Amygdala (tissue), 56 donors: Measurements from ENCODE around the gene ACY1.

Experiments
- DNase-seq, 56 donors: peaks; one replicate each; lab custom pipeline; 2025; lab: John Stamatoyannopoulos, UW

ACY1 gene

GRCh38 chr3:51961602-51962569 is 21.4 kb upstream of the ACY1 start:
- no peak for DNase-seq

DNA sequence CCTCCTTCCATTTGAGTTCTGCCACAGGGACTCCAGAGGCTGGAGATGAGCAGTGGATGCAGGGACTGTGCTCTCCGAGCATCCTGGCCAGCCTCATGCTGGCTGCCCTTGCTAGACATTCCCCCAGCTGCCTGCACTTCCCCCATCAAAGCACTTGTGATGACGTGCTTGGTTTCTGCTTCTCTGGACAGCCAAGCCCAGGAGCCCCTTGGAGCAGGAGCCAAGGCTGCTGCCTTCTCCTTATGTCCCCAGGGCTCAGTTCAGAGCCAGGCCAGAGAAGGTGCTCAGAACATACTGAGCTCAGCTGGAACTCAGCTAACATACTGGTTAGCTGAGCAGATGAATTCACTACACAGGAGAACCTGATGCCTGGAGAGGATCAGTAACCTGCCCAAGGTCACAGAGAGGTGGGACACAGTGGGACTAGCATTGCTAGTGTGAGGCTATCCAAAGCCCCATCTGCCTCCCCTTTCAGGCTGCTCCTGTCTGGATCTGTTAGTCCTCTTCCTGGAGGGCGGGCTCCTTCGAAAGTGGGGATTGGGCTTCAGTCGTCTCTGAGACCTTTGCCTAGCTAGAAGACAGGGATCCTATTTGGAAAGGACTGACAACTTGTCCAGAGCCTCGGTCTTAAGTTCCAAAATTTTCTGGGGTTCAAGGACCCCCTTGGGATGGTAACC is 20.3 kb upstream of the ACY1 start:
- DNase-seq = peak in 13 of 56 donors; percentile 11 to 62 (median 31)

DNA sequence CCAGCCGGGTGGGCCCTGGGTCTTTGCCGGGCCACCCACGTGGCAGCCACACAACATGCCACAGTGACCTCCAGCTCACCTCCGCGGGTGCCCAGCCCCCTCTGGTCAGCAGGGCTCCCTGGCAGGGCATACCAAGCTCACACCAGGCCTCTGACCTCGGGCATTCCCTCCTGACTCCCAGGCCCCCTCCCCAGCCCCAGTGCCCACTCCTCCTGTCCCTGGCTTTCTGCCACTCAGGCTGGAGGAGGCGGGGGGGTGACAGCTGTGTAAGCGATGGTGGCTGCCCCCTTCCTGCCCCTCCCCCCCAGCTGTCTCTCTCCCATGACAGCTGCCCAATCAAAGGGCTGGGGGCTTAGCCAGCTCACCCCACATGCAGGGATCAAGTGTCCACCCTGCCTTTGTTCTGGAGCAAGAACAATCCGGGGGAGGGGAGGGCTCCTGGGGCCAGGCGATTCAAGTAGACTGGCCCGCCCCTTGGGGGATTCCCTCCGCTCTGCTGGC is 19.3 kb upstream of the ACY1 start:
- DNase-seq = peak in 38 of 56 donors; percentile 12 to 85 (median 52)

- DNase-seq = no peak
These were observed 18.8 kb upstream of the ACY1 start for GRCh38 chr3:51964521-51964920.

DNA sequence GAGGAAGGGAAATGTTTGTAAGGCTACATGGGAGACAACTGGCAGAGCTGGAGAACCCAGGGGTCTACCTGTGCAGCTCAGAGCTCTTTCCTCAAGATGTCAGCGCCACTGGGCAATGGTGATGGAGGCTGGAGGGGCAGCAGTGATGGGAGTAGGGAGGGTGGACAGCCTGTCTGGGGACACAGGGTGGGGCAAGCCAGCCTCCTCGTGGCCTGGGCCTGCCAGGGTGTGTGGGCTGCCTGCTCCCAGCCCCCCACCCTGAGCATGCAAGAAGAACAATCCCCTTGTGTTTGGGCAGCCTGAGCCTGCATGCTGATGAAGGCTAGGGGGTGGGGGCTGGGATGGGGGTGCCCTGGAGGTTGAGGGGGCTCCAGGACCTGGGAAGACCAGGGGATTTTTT is 17.3 kb upstream of the ACY1 start:
- peak in 51 of 56 donors; percentile 20 to 92 (median 72) for DNase-seq

GRCh38 chr3:51966486-51966885 is 16.8 kb upstream of the ACY1 start:
- peak in 11 of 56 donors; percentile 31 to 70 (median 54) for DNase-seq

- peak in 3 of 56 donors; percentile 48 to 57 (median 52) for DNase-seq
These were observed 16.4 kb upstream of the ACY1 start for GRCh38 chr3:51966922-51967383.

GRCh38 chr3:51967384-51968169 is 15.8 kb upstream of the ACY1 start, which contains the start of gene PCBP4:
Gene PCBP4 (minus strand): TSS chr3:51967454. CDS start chr3:51961240, 6,214 bp downstream.
- peak in 54 of 56 donors; percentile 24 to 89 (median 72) for DNase-seq

GRCh38 chr3:51968170-51968775 is 15.1 kb upstream of the ACY1 start:
- DNase-seq = peak in 8 of 56 donors; percentile 26 to 48 (median 40)

- no peak for DNase-seq
These were observed 14.3 kb upstream of the ACY1 start for GRCh38 chr3:51968883-51969678.

DNA sequence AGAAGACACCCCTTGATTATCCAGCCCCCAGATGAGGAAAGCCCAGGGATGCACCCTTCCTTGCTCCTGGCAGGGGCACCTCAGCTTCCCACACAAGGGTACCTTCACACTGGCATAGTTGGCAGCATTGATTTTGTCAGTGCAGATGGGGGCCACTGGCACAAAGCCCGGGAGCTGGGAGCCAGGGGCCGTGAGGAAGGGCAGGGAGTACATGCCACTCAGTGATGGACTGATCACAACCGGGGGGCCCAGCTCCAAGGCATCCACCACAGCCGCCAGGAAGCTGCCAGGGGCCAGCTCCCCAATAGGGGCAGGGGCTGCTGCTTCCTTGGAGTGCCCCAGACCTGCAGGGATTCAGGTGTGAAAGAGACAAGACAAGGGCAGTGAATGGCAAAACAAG is 13.5 kb upstream of the ACY1 start:
- DNase-seq = no peak

GRCh38 chr3:51970606-51971300 is 12.6 kb upstream of the ACY1 start:
- no peak for DNase-seq

DNA sequence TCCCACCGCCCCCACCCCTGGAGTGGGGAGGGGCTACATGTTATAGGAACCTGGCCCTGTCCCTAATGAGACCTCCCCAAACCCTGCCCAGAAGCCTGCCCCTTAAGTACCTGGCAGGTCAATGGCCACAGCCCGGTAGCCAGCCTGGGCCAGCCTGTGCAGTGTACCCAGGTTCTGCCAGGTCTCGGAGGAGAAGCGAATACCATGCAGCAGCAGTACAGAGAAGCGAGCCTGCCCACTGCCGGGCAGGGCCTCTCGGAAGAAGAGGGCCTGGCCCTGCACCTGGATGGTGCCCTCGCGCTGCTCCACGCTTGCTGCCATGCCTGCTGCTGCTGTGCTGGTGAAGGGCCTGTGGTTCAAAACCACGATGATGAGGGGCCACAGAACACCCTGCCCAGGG is 12.0 kb upstream of the ACY1 start:
- DNase-seq = no peak

DNA sequence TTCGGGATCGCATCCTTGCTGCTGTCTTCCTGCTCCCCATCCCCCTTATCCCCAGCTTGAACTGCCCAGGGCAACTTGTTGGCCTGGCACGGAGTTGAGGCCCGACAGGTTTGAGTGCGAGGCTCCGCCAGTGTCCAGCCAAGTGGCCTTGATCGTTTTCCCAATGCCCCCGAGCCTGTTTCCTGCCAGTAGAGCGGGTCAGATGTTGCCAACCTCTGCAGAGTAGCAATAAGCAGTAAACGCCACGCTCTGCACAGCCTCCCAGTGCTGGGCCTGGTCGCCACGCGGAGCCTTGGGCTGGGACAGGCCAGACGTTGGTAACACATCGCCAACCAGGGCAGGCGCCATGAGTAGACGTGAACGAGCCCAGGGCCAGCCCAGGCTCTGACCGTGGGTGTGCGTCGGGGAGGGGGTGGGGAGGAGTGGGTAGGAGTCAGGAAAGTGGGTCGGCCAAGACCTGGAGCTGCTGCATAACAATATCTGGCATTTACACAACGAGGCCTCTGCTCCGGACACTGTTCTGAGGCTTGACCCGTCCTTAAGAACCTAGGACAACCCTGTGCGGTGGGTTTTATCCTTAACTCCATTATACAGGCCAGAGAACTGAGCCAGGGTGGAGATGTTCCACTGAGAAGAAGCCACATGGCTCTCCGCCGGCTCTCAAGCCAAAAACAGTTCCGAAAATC is 8.9 kb upstream of the ACY1 start:
- peak in 13 of 56 donors; percentile 39 to 72 (median 62) for DNase-seq

- DNase-seq = peak in 40 of 56 donors; percentile 38 to 79 (median 60)
These were observed 8.1 kb upstream of the ACY1 start, which contains the start of gene ABHD14A for GRCh38 chr3:51974963-51975851. Gene ABHD14A (plus strand): TSS chr3:51975064. CDS start chr3:51975136, 72 bp downstream.

DNA sequence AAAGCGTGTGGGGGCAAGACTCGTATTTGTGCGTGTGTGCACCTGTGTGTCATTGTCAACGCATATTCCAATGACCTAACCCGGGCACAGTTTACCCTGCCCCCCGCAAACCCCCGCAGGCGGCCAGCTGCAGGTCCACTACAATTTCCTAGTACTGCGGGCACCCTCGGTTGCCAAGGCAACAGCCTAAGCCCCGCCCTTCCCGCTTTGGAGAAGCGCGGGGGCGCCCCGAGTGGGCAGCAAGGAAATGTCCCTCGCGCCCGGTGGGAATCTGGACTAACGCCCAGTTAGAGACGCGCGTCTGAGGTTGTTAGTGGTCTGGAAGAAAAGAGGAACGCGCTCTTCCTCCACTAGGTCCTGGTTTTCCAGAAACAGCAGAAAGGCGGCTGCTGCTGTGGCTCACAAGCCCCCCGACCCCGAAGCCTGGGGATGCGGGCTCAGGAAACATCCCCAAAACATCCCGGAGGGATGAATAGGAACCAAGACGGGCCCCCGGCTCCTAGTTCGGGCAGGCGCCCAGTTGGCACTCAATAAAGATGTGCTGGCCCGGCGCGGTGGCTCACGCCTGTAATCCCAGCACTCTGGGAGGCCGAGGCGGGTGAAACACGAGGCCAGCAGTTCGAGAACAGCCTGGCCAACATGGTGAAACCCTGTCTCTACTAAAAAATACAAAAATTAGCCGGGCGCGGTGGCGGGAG is 7.3 kb upstream of the ACY1 start:
- DNase-seq = peak in 54 of 56 donors; percentile 23 to 89 (median 72)
